Upper lobe of left lung (tissue), 6 donors: ENCODE data around the gene CARM1. TPM values are rescaled to one million over a fixed set of nuclear protein-coding genes. Genes with fewer than 3 reads are reported as not detected.

Experiments
- ATAC-seq, 2 donors: fragments of 200-7000 bp; cut with Tn5 transposase; one replicate each; pipeline ENCODE4 v1.9.1; 2022; ENCODE audit warnings: mild to moderate bottlenecking in 2 of 2, moderate library complexity in 2 of 2; ENCODE audit not compliant: low FRiP score in 2 of 2
- DNase-seq, 2 donors: peaks; one replicate each; pipeline ENCODE4 v3.0.0-alpha.2; 2019 to 2020
- H3K27ac ChIP-seq, 4 donors: fragments of 200-600 bp; sonication (generic); one replicate each; pipeline ENCODE4 v1.5.1; 2016 to 2019
- H3K27me3 ChIP-seq, 4 donors: fragments of 200-600 bp; sonication (generic); one replicate each; pipeline ENCODE4 v1.5.1; 2017 to 2019
- H3K36me3 ChIP-seq, 4 donors: fragments of 200-600 bp; sonication (generic); one replicate each; pipeline ENCODE4 v1.5.1; 2016 to 2019
- H3K4me1 ChIP-seq, 4 donors: fragments of 200-600 bp; sonication (generic); one replicate each; pipeline ENCODE4 v1.5.1; 2018 to 2019
- H3K4me3 ChIP-seq, 4 donors: fragments of 200-600 bp; sonication (generic); one replicate each; pipeline ENCODE4 v1.5.1; 2017 to 2019; ENCODE audit warnings: mild to moderate bottlenecking in 2 of 4, moderate library complexity in 1 of 4
- H3K9me3 ChIP-seq, 4 donors: fragments of 200-600 bp; sonication (generic); one replicate each; pipeline ENCODE4 v1.5.1; 2018 to 2019
- CTCF ChIP-seq, 6 experiments: fragments of 450-650 bp in 4 of 6; fragments of 200-600 bp in 2 of 6; sonication (generic) in 2 of 6; IDR thresholded peaks; one replicate each; pipeline ENCODE4 v1.5.1; 2016 to 2019; ENCODE audit warnings: antibody characterized with exemption in 6 of 6
- EP300 ChIP-seq, 4 donors: sonication (generic); formaldehyde crosslinking; IDR thresholded peaks; one replicate each; pipeline ENCODE4 v1.5.1; 2017; ENCODE audit warnings: antibody characterized with exemption in 4 of 4, control low read depth in 2 of 4
- POLR2A ChIP-seq, 4 donors: fragments of 450-650 bp; IDR thresholded peaks; one replicate each; pipeline ENCODE4 v1.5.1; 2016 to 2017; ENCODE audit warnings: antibody characterized with exemption in 4 of 4, mild to moderate bottlenecking in 2 of 4
- POLR2AphosphoS5 ChIP-seq, 2 donors: sonication (generic); formaldehyde crosslinking; IDR thresholded peaks; one replicate each; pipeline ENCODE4 v1.5.1; 2017; ENCODE audit warnings: antibody characterized with exemption in 2 of 2
- WGBS, 2 donors: methylation state at CpG; one replicate each; pipeline ENCODE4 v1.1.5; 2017 to 2018; 5-methylcytosine and 5-hydroxymethylcytosine counted together
- total RNA-seq, 6 donors: library from RNA; depleted of rRNA in 4 of 6; stranded (reverse); fragments of >200 nt in 4 of 6; gene quantifications; one replicate each; pipeline versions ENCODE4 v1.1.0 to v1.2.1, GENCODE V29; 2016 to 2021
- donor health status: DM: no; HTN: no; CAD: no; lungs with moderate emphysema.
- donor health status: DM: no; HTN: yes; CAD: no; lungs with severe emphysema.

The CARM1 gene
- total RNA-seq, 6 donors from 2014 or later = 19.0 to 30.6 (median 25.3) TPM

GRCh38 chr19:10884274-10884673 is 12.9 kb downstream of the CARM1 start:
- DNase-seq (no peak), ATAC-seq (no peak)
- H3K36me3 ChIP-seq = no peaks in the 10 kb centered on the region
- H3K4me1 ChIP-seq = peaks cover 0 to 11% (median 5%) of the 10 kb centered on the region in 4 donors
- H3K9me3 ChIP-seq = no peaks in the 10 kb centered on the region
- 83 to 89% methylated on average over 2 of the region's 2 CpGs for WGBS, 2 donors
- no peak overlapping the region for H3K4me3 ChIP-seq
- H3K27me3 ChIP-seq = no peaks in the 10 kb centered on the region
- H3K27ac ChIP-seq = no peak overlapping the region
- TF ChIP-seq EP300 (IDR thresholded peaks at IDR 0.05) = no peak
- no peak for TF ChIP-seq POLR2AphosphoS5 (IDR thresholded peaks at IDR 0.05)
- no peak for TF ChIP-seq POLR2A (IDR thresholded peaks at IDR 0.05)
- no peak for TF ChIP-seq CTCF (IDR thresholded peaks at IDR 0.05)

- 78 to 89% methylated on average over 20 of the region's 20 CpGs for WGBS, 2 donors
- no peak for TF ChIP-seq POLR2A (IDR thresholded peaks at IDR 0.05)
- TF ChIP-seq EP300 (IDR thresholded peaks at IDR 0.05) = no peak
- TF ChIP-seq POLR2AphosphoS5 (IDR thresholded peaks at IDR 0.05) = no peak
- TF ChIP-seq CTCF (IDR thresholded peaks at IDR 0.05) = no peak
Measured at GRCh38 chr19:10885201-10886169, 14.1 kb downstream of the CARM1 start.

GRCh38 chr19:10887616-10888367 is 16.4 kb downstream of the CARM1 start:
- Histone ChIP-seq H3K4me1 (peaks cover 0 to 12% (median 9%) of the 10 kb centered on the region in 4 donors), H3K4me3 (no peak overlapping the region), H3K27ac (no peak overlapping the region), H3K27me3 (no peaks in the 10 kb centered on the region), H3K9me3 (no peaks in the 10 kb centered on the region), H3K36me3 (no peaks in the 10 kb centered on the region)
- DNase-seq (peak in 1 of 2 donors; percentile 32), ATAC-seq (no peak)
- 87% methylated on average over 9 of the region's 9 CpGs for WGBS, 2 donors
- TF ChIP-seq POLR2A (IDR thresholded peaks at IDR 0.05) (no peak), EP300 (IDR thresholded peaks at IDR 0.05) (no peak), CTCF (IDR thresholded peaks at IDR 0.05) (no peak)

More at GRCh38 chr19:10885201-10886169, 14.1 kb downstream of the CARM1 start:
- Histone ChIP-seq H3K27ac (no peak overlapping the region), H3K4me3 (no peak overlapping the region), H3K9me3 (no peaks in the 10 kb centered on the region), H3K4me1 (peaks cover 0 to 8% (median 4%) of the 10 kb centered on the region in 4 donors), H3K36me3 (no peaks in the 10 kb centered on the region), H3K27me3 (no peaks in the 10 kb centered on the region)
- DNase-seq (no peak), ATAC-seq (no peak)

- Histone ChIP-seq H3K27ac (no peak overlapping the region), H3K27me3 (no peaks in the 10 kb centered on the region), H3K36me3 (no peaks in the 10 kb centered on the region), H3K9me3 (no peaks in the 10 kb centered on the region), H3K4me1 (peaks cover 0 to 12% (median 9%) of the 10 kb centered on the region in 4 donors), H3K4me3 (no peak overlapping the region)
- DNase-seq (no peak), ATAC-seq (no peak)
- 73 to 75% methylated on average over 12 to 13 of the region's 13 CpGs for WGBS, 2 donors
- no peak for TF ChIP-seq CTCF (IDR thresholded peaks at IDR 0.05)
- TF ChIP-seq POLR2AphosphoS5 (IDR thresholded peaks at IDR 0.05) = no peak
- TF ChIP-seq POLR2A (IDR thresholded peaks at IDR 0.05) = no peak
- TF ChIP-seq EP300 (IDR thresholded peaks at IDR 0.05) = no peak
Measured at GRCh38 chr19:10888421-10888866, 17.1 kb downstream of the CARM1 start.
